ENCODE data around the gene FAM107A.

The FAM107A gene

GRCh38 chr3:58518291-58518789, 58.9 kb downstream of the FAM107A start:
- no peak for DNase-seq (ENCODE audit: low read depth)
- TF ChIP-seq CTCF (IDR thresholded peaks at IDR 0.05; ENCODE audit: low read depth, low read length, missing control alignments), result no peak
- H3K4me3 ChIP-seq (ENCODE audit: low read depth, low read length), result no peak overlapping the region

- TF ChIP-seq CTCF (IDR thresholded peaks at IDR 0.05; ENCODE audit: low read depth, low read length, missing control alignments), result no peak
- no peak overlapping the region for H3K4me3 ChIP-seq (ENCODE audit: low read depth, low read length)
- DNase-seq (ENCODE audit: low read depth), result no peak
Measured at GRCh38 chr3:58514405-58514804, 62.8 kb downstream of the FAM107A start.

Measured in GM12864 (cell line).